OCI-LY7 (cell line): Measurements from ENCODE around the gene CALCB.

ENCODE experiments used
- EZH2phosphoT487 ChIP-seq: fragments of 200-600 bp; sonication (generic); IDR thresholded peaks from 2 replicates; pipeline ENCODE4 v1.6.1; 2018; ENCODE audit warnings: low read depth, borderline replicate concordance, mild to moderate bottlenecking, mixed run types, antibody characterized with exemption, low read length, moderate library complexity, mixed read lengths
- TF ChIP-seq, protein P1 (sequence below): fragments of 200-600 bp; sonication (generic); conservative IDR thresholded peaks from 2 replicates; pipeline ENCODE4 v1.5.1; 2014; ENCODE audit warnings: mild to moderate bottlenecking, antibody characterized with exemption, low read length, moderate library complexity, mixed read lengths

- TF ChIP-seq, protein P1, sequence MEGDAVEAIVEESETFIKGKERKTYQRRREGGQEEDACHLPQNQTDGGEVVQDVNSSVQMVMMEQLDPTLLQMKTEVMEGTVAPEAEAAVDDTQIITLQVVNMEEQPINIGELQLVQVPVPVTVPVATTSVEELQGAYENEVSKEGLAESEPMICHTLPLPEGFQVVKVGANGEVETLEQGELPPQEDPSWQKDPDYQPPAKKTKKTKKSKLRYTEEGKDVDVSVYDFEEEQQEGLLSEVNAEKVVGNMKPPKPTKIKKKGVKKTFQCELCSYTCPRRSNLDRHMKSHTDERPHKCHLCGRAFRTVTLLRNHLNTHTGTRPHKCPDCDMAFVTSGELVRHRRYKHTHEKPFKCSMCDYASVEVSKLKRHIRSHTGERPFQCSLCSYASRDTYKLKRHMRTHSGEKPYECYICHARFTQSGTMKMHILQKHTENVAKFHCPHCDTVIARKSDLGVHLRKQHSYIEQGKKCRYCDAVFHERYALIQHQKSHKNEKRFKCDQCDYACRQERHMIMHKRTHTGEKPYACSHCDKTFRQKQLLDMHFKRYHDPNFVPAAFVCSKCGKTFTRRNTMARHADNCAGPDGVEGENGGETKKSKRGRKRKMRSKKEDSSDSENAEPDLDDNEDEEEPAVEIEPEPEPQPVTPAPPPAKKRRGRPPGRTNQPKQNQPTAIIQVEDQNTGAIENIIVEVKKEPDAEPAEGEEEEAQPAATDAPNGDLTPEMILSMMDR = no peak
- TF ChIP-seq EZH2phosphoT487 = no peak
These were observed 17.8 kb downstream of the CALCB start for GRCh38 chr11:15091175-15091574.
